Measurements from ENCODE around the gene SEC23A. TPM values are rescaled to one million over a fixed set of nuclear protein-coding genes. Genes with fewer than 3 reads are reported as not detected.
"Not testable (repeated sequence)": the region's sequence is repeated elsewhere in the genome, so short reads cannot be mapped to it uniquely, and the experiment has no call there.

SEC23A gene
- polyA plus RNA-seq (ENCODE audit: insufficient read length in 4 of 4), result 10 to 100 TPM; 60.3 to 68.4 (median 65.0) TPM

GRCh38 chr14:39102969-39103957 lies at the start of gene SEC23A:
TSS of gene SEC23A (minus strand) at chr14:39103235. CDS start at chr14:39096118, 7,117 bp downstream.
- peak in 2 of 4 donors; percentile 79 for DNase-seq (ENCODE audit: low read depth in 4 of 4, low spot score in 3 of 4)

- no peak for DNase-seq (ENCODE audit: low read depth in 4 of 4, low spot score in 3 of 4)
Observed at GRCh38 chr14:39145266-39145966, 42.4 kb upstream of the SEC23A start.

GRCh38 chr14:39143226-39143625 lies 40.2 kb upstream of the SEC23A start:
- not testable (repeated sequence) for DNase-seq (ENCODE audit: low read depth in 4 of 4, low spot score in 3 of 4)

- not testable (repeated sequence) for DNase-seq (ENCODE audit: low read depth in 4 of 4, low spot score in 3 of 4)
Observed at GRCh38 chr14:39141623-39142022, 38.6 kb upstream of the SEC23A start.

- DNase-seq (ENCODE audit: low read depth in 4 of 4, low spot score in 3 of 4), result no peak
Observed at GRCh38 chr14:39140170-39140569, 37.1 kb upstream of the SEC23A start.

- DNase-seq (ENCODE audit: low read depth in 4 of 4, low spot score in 3 of 4), result no peak
Observed at GRCh38 chr14:39138440-39138839, 35.4 kb upstream of the SEC23A start.

- DNase-seq (ENCODE audit: low read depth in 4 of 4, low spot score in 3 of 4), result not testable (repeated sequence)
Observed at GRCh38 chr14:39137835-39138234, 34.8 kb upstream of the SEC23A start.

DNA sequence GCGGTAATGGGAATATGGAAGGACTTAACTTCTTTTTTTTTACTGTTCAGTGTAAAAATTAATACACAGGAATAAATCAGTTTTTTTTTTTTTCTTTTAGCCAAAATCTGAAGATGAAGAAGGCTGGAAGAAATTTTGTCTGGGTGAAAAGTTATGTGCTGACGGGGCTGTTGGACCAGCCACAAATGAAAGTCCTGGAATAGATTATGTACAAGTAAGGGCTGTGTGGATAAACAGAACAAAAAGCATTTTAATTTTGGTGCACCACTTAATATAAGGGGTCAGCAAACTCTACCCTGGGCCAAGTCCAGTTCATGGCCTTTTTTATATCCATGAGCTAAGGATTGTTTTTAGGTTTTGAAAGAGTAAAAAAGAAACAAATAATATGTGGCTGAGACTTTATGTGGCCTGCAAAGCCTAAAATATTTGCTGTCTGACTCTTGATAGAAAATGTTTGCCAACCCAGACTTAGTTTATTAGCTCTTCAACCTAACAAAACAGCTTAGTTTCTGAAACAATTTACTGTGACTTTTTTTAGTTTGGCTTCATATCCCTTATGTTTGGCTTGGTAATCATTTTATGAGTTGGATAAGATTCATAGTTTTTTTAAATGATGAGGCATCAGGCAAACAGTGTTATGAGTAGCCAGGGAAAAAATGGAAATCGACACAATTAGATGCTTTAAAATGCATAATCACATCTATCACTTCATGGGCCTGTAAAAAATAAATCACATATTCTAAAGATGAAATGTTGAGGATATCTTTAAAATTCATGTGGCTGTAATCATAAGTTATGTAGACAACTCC lies 19.5 kb upstream of the SEC23A start:
- no peak for DNase-seq (ENCODE audit: low read depth in 4 of 4, low spot score in 3 of 4)

- peak; percentile 83 to 92 (median 90) for DNase-seq (ENCODE audit: low read depth in 4 of 4, low spot score in 3 of 4)
Observed at GRCh38 chr14:39114073-39114838, 11.2 kb upstream of the SEC23A start, which contains the start of gene GEMIN2. TSS of gene GEMIN2 (plus strand) at chr14:39114323. CDS start at chr14:39114339, 16 bp downstream.

DNA sequence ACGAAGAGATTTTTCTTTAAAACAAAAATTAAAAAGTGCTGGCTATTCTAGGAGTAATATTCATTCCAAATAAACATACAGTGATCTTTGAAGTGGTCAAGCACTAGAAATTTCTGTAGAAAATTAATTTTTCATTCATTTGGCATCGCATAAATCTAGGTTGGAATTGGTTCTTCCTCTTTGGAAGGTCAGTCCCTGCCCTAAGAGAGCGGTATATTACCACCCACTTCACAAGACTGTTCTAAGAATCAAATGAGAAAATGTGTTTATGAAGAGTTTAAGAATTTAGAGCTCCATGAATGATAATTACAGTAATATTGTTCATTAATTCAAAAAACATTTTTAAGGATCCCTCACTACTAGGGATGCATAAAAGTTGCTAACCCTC lies 10.6 kb upstream of the SEC23A start:
- no peak for DNase-seq (ENCODE audit: low read depth in 4 of 4, low spot score in 3 of 4)

DNA sequence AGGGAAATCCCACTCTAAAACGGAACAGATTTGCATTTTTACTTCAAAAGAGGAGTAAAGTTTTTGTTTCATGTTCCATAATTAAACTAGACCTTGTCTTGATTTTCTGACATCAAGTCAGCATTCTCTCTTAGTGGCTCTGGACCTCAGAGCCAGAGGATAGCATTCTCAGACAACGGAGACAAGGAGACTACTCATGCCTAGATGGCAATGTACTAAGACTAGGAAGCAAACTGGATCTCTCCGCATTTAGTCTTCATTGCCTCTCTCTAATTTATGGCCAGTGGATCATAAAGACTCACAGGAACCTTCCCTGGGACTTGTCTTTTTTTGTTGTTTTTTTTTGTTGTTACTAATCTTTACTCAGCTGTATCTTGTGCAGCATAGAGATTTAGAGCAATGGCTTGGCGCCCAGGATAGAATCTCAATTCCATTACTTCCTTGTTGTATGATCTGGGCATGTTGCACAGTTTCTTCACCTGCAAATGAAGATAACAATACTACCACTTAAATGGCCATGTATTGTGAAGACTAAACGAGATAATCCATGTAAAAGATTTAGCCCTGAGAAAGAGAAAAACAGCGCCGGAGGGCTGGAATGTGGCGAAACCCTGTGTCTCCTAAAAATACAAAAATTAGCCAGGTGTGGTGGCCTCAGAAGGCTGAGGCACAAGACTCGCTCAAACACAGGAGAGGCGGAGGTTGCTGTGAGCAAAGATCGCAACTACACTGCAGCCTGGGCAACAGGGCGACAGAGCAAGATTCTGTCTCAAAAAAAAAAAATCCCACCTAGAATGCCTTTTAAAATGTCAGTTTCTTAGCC lies 7.1 kb upstream of the SEC23A start:
- no peak for DNase-seq (ENCODE audit: low read depth in 4 of 4, low spot score in 3 of 4)

DNA sequence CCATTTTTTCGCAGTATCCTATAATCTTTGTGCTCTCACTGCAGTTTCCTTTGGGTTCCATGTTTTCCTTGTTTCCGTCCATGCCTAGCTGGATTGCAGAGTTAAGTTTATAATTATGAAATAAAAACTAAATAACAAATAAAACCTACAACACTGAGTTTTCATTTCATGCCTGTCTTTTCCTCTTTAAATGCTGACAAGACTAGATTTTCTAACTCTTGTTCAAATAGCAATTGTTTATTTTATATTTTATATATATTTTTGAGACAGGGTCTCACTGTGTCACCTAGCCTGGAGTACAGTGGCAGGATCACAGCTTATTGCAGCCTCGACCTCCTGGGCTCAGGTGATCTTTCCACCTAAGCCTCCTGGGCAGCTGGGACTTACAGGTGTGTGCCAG lies 5.8 kb upstream of the SEC23A start:
- DNase-seq (ENCODE audit: low read depth in 4 of 4, low spot score in 3 of 4), result no peak

DNA sequence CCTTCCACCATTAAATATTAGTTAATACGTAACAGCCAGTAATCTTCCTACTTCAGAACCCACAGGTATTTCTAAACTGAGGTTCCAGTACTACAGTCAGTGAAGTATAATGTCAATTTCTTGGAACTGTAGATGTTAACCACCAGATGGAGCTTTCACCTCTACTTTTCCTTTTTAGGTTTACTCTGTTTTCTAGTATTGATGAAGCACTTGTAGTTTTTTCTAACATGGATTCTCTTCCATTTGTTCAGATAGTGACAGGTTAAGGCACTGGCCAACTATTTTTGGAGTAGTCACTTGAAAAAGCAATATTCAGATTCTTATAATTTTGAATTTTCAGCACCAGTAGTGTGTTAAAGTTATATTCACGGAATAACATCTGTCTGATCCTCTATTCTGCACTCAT lies 4.6 kb upstream of the SEC23A start:
- DNase-seq (ENCODE audit: low read depth in 4 of 4, low spot score in 3 of 4), result no peak

- DNase-seq (ENCODE audit: low read depth in 4 of 4, low spot score in 3 of 4), result not testable (repeated sequence)
Observed at GRCh38 chr14:39104078-39104801, 1.2 kb upstream of the SEC23A start.

DNA sequence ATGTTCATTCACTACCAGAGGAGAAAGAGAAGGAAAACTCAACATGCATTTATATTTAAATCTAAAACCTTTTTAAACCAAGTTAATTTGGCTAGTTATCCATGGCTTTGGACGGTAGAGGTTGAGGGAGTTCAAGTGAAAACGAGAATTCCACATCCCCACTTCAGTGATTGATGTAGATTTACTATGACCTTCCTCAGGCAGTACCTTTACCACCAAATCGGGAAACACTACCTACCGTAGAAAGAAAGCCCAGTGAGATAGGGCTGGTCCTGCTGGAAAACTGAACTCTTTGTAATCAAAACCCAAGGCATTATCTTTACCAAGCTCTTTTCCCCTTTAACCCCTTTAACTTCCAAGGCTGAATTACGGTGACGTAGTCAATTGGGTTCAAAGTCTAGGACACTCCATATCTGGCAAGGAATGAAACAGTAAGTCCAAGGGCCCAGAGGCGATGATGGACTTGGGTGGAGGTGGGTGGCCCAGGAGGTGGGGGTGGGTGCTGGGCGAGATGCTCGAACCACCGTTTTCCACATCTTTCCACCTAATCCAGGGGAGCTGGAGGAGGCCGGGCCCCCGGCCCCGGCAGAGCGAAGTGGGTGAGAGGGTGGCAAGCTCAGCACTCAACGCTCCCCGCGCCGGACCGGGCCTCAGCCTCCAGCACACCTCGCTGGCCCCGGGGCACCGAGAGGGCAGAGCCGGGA lies 618 bp downstream of the SEC23A start:
- DNase-seq (ENCODE audit: low read depth in 4 of 4, low spot score in 3 of 4), result peak in 1 of 4 donors; percentile 45

- DNase-seq (ENCODE audit: low read depth in 4 of 4, low spot score in 3 of 4), result no peak
Observed at GRCh38 chr14:39099748-39100147, 3.3 kb downstream of the SEC23A start.

DNA sequence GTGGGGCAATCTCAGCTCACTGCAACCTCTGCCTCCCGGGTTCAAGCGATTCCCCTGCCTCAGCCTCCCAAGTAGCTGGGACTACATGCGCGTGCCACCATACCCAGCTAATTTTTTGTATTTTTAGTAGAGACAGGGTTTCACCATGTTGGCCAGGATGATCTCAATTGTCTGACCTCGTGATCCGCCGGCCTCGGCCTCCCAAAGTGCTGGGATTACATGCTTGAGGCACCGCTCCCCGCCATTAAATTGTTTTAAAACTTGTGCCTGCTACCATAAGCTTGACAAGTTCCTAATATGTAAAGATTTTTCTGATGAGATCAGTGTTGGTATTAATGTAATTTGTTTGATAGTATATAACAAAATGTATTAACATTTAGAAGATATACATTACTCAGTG lies 3.8 kb downstream of the SEC23A start:
- DNase-seq (ENCODE audit: low read depth in 4 of 4, low spot score in 3 of 4), result not testable (repeated sequence)

DNA sequence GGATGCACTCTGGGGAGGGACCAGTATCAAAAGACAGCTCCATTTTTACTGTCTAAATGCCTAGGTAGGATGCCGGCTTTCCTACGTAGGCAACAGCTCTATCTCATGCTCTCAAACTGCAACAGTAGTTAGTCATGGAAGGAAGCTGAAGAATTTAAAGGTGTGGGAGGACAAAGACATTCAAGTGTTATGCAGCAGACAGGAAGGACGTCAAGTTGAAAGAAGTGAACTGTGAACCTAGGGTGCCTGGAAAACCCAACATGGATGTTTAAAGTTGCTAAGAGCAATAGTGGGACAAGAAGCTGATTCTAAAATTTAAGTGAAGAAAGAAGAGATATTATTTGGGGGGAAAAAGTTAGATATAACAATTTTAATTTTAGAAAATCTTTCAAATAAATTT lies 5.9 kb downstream of the SEC23A start:
- DNase-seq (ENCODE audit: low read depth in 4 of 4, low spot score in 3 of 4), result no peak

Measured in right renal pelvis (tissue), 4 donors.